Loucy (cell line): ENCODE data around the gene DLK2.

ENCODE experiments used
- H2AFZ ChIP-seq: fragments of 200-600 bp; sonication (generic); 2 replicates; pipeline ENCODE4 v1.6.0; 2016; ENCODE audit warnings: antibody characterized with exemption, mild to moderate bottlenecking, low read length, moderate library complexity
- H3F3A ChIP-seq: fragments of 200-600 bp; 2 replicates; pipeline ENCODE4 v1.6.0; 2016; ENCODE audit warnings: antibody characterized with exemption, low read depth, mild to moderate bottlenecking
- H3K27me3 ChIP-seq: fragments of 200-600 bp; sonication (generic); 2 replicates; pipeline ENCODE4 v1.6.1; 2014; ENCODE audit warnings: low read length, mild to moderate bottlenecking; ENCODE audit not compliant: insufficient read depth, poor library complexity, severe bottlenecking
- H3K36me3 ChIP-seq: fragments of 200-600 bp; sonication (generic); 2 replicates; pipeline ENCODE4 v1.6.1; 2016; ENCODE audit warnings: low read length; ENCODE audit not compliant: insufficient read depth
- H3K4me1 ChIP-seq: fragments of 200-600 bp; sonication (generic); 2 replicates; pipeline ENCODE4 v1.5.1; 2014; ENCODE audit warnings: low read length, mild to moderate bottlenecking; ENCODE audit not compliant: insufficient read depth, poor library complexity, severe bottlenecking
- H3K4me2 ChIP-seq: fragments of 200-600 bp; sonication (generic); 2 replicates; pipeline ENCODE4 v1.6.0; 2014; ENCODE audit warnings: antibody characterized with exemption, low read length, low read depth, mild to moderate bottlenecking; ENCODE audit not compliant: poor library complexity, severe bottlenecking
- H3K4me3 ChIP-seq: fragments of 200-600 bp; sonication (generic); 2 replicates; pipeline ENCODE4 v1.5.1; 2014; ENCODE audit warnings: low read length, mild to moderate bottlenecking, mixed read lengths; ENCODE audit not compliant: poor library complexity, severe bottlenecking
- H3K79me2 ChIP-seq: fragments of 200-600 bp; sonication (generic); 2 replicates; pipeline ENCODE4 v1.6.1; 2014; ENCODE audit warnings: low read length; ENCODE audit not compliant: insufficient read depth
- H3K9ac ChIP-seq: fragments of 200-600 bp; sonication (generic); 2 replicates; pipeline ENCODE4 v1.6.0; 2014; ENCODE audit warnings: mild to moderate bottlenecking, low read depth, low read length, moderate library complexity; ENCODE audit not compliant: poor library complexity, severe bottlenecking
- H3K9me2 ChIP-seq: fragments of 200-600 bp; sonication (generic); replicated peaks from 2 replicates; pipeline ENCODE4 v1.6.1; 2016; ENCODE audit warnings: low read depth, low read length, mixed read lengths
- H3K9me3 ChIP-seq: fragments of 200-600 bp; sonication (generic); 2 replicates; pipeline ENCODE4 v1.6.1; 2014; ENCODE audit warnings: mild to moderate bottlenecking, antibody characterized with exemption, low read length, low read depth; ENCODE audit not compliant: insufficient read depth
- H4K20me1 ChIP-seq: fragments of 200-600 bp; sonication (generic); 2 replicates; pipeline ENCODE4 v1.6.0; 2014; ENCODE audit warnings: antibody characterized with exemption, low read length, mild to moderate bottlenecking; ENCODE audit not compliant: insufficient read depth, poor library complexity, severe bottlenecking
- EZH2phosphoT487 ChIP-seq: fragments of 200-600 bp; IDR thresholded peaks from 2 replicates; pipeline ENCODE4 v1.6.1; 2018; ENCODE audit warnings: antibody characterized with exemption, mild to moderate bottlenecking, moderate library complexity, borderline replicate concordance
- TF ChIP-seq, protein P1 (sequence below): fragments of 200-600 bp; sonication (generic); conservative IDR thresholded peaks from 2 replicates; pipeline ENCODE4 v1.5.1; 2014; ENCODE audit warnings: mild to moderate bottlenecking, antibody characterized with exemption, low read length

DLK2 gene

DNA sequence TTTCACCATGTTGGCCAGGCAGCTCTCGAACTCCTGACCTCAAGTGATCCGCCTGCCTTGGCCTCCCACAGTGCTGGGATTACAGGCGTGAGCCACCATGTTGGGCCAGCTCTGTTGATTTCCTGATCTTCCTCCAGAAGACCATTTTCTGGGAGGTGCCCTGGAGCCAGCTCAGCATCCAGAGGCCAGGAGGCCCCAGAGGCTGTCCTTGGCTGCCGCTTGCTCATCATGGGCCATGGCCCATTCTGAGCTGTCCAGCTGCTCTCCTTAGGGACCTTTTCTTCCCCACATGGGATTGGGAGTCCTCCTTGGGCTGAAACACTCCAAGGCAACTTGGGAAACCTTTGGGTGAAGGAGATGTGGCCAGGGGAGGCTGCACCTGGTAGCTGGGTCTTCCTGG lies 39.4 kb upstream of the DLK2 start:
- H2AFZ ChIP-seq = no peak overlapping the region
- no peaks in the 10 kb centered on the region for H3K79me2 ChIP-seq
- no peak overlapping the region for H3K4me3 ChIP-seq
- H3K27me3 ChIP-seq = no peaks in the 10 kb centered on the region
- no peak overlapping the region for H3K4me2 ChIP-seq
- peaks cover 9% of the 10 kb centered on the region for H3K4me1 ChIP-seq
- peaks cover 13% of the 10 kb centered on the region; the same call in 1 of the 2 replicates for H3K36me3 ChIP-seq
- H3K9me2 ChIP-seq = no peaks in the 10 kb centered on the region
- no peak for TF ChIP-seq EZH2phosphoT487
- TF ChIP-seq, protein P1, sequence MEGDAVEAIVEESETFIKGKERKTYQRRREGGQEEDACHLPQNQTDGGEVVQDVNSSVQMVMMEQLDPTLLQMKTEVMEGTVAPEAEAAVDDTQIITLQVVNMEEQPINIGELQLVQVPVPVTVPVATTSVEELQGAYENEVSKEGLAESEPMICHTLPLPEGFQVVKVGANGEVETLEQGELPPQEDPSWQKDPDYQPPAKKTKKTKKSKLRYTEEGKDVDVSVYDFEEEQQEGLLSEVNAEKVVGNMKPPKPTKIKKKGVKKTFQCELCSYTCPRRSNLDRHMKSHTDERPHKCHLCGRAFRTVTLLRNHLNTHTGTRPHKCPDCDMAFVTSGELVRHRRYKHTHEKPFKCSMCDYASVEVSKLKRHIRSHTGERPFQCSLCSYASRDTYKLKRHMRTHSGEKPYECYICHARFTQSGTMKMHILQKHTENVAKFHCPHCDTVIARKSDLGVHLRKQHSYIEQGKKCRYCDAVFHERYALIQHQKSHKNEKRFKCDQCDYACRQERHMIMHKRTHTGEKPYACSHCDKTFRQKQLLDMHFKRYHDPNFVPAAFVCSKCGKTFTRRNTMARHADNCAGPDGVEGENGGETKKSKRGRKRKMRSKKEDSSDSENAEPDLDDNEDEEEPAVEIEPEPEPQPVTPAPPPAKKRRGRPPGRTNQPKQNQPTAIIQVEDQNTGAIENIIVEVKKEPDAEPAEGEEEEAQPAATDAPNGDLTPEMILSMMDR = no peak
- no peaks in the 10 kb centered on the region for H3F3A ChIP-seq
- H3K9ac ChIP-seq = no peak overlapping the region
- no peaks in the 10 kb centered on the region for H4K20me1 ChIP-seq
- no peaks in the 10 kb centered on the region for H3K9me3 ChIP-seq

DNA sequence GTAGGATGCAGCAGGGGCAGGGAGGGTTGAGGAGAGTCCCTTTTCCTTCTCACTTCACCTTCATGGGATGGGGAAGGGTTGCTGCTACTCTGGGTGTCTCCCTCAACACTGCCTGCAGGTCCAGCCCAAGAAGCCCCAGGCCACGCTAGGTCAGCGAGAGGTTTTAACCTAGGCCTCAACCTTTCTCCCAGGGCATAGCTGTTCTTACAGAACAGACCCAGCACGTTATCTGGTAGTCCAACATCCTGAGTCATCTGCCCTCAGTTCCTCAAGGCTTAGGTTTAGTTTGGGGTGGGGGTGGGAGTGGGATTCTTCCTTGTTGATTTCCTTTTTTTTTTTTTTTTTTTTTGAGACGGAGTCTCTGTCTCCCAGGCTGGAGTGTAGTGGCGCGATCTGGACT lies 39.0 kb upstream of the DLK2 start:
- TF ChIP-seq, protein P1 = no peak
- no peak for TF ChIP-seq EZH2phosphoT487
- H3K27me3 ChIP-seq = no peaks in the 10 kb centered on the region
- peaks cover 3% of the 10 kb centered on the region for H4K20me1 ChIP-seq
- H3K79me2 ChIP-seq = no peaks in the 10 kb centered on the region
- no peaks in the 10 kb centered on the region for H3K9me2 ChIP-seq
- no peaks in the 10 kb centered on the region for H3K9me3 ChIP-seq
- peaks cover 9% of the 10 kb centered on the region; the same call in 1 of the 2 replicates for H3K36me3 ChIP-seq
- no peak overlapping the region for H2AFZ ChIP-seq
- H3K4me2 ChIP-seq = no peak overlapping the region
- no peaks in the 10 kb centered on the region for H3F3A ChIP-seq
- no peak overlapping the region for H3K9ac ChIP-seq
- H3K4me1 ChIP-seq = peaks cover 9% of the 10 kb centered on the region
- no peak overlapping the region for H3K4me3 ChIP-seq

DNA sequence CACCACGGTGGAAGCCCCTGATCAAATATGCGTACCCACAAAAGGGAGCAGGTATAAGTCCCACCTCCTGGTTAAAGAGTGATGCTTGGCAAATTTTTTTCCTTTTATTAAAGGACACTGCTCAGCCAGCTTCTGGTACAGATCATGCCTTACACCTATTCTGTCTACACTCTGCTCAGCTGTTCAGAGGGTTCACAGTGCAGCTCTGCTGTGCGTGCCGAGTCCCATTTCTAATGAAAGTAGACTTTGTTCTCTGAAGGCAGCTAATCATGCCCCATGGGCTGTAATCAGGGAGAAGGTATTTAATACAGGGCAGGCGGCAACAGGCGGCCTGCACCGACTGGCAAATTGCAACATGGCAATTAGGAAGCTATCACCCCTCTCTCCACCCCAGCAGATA lies 38.5 kb upstream of the DLK2 start:
- H3K9ac ChIP-seq = no peak overlapping the region
- H3K36me3 ChIP-seq = peaks cover 4% of the 10 kb centered on the region; the same call in 1 of the 2 replicates
- H3K4me2 ChIP-seq = no peak overlapping the region
- H3K9me3 ChIP-seq = no peaks in the 10 kb centered on the region
- peaks cover 4% of the 10 kb centered on the region for H4K20me1 ChIP-seq
- H2AFZ ChIP-seq = no peak overlapping the region
- no peak overlapping the region for H3K4me3 ChIP-seq
- TF ChIP-seq, protein P1 = no peak
- no peak for TF ChIP-seq EZH2phosphoT487
- H3K27me3 ChIP-seq = no peaks in the 10 kb centered on the region
- H3K79me2 ChIP-seq = no peaks in the 10 kb centered on the region
- no peaks in the 10 kb centered on the region for H3F3A ChIP-seq
- H3K9me2 ChIP-seq = no peaks in the 10 kb centered on the region
- H3K4me1 ChIP-seq = peaks cover 9% of the 10 kb centered on the region
